OCI-M1 (cell line): ENCODE measurements around the gene ABHD10.

Experiments
- DNase-seq: peaks from one replicate; lab custom pipeline; 2025; lab: John Stamatoyannopoulos, UW

Gene ABHD10

GRCh38 chr3:111965484-111965883, 13.3 kb upstream of the ABHD10 start:
- no peak for DNase-seq

- no peak for DNase-seq
These were observed 11.8 kb upstream of the ABHD10 start for GRCh38 chr3:111967068-111967467.

- DNase-seq, result peak; percentile 89
These were observed 11.1 kb upstream of the ABHD10 start for GRCh38 chr3:111967651-111968274.

GRCh38 chr3:111968319-111969054, 10.3 kb upstream of the ABHD10 start:
- no peak for DNase-seq

- DNase-seq, result no peak
These were observed 8.4 kb upstream of the ABHD10 start for GRCh38 chr3:111970376-111970775.

GRCh38 chr3:111971533-111972130, 7.2 kb upstream of the ABHD10 start:
- DNase-seq, result no peak

GRCh38 chr3:111972891-111973290, 5.9 kb upstream of the ABHD10 start:
- no peak for DNase-seq

GRCh38 chr3:111975131-111975530, 3.7 kb upstream of the ABHD10 start:
- no peak for DNase-seq

- DNase-seq, result no peak
These were observed 2.6 kb upstream of the ABHD10 start for GRCh38 chr3:111976254-111976653.

- peak; percentile 77 for DNase-seq
These were observed 710 bp downstream of the ABHD10 start for GRCh38 chr3:111979434-111980038.

- DNase-seq, result no peak
These were observed 2.1 kb downstream of the ABHD10 start for GRCh38 chr3:111980716-111981456.

- no peak for DNase-seq
These were observed 2.6 kb downstream of the ABHD10 start for GRCh38 chr3:111981457-111981763.

GRCh38 chr3:111984636-111985298, 5.9 kb downstream of the ABHD10 start:
- no peak for DNase-seq

- no peak for DNase-seq
These were observed 8.0 kb downstream of the ABHD10 start for GRCh38 chr3:111986800-111987199.

- DNase-seq, result peak; percentile 67
These were observed 10.3 kb downstream of the ABHD10 start for GRCh38 chr3:111989061-111989678.

GRCh38 chr3:111993038-111993437, 14.2 kb downstream of the ABHD10 start:
- no peak for DNase-seq

- DNase-seq, result peak; percentile 6
These were observed 20.0 kb downstream of the ABHD10 start, which contains the start of gene TAGLN3 for GRCh38 chr3:111998636-111999483. Gene TAGLN3 (plus strand): TSS chr3:111998922. CDS start chr3:111999423, 501 bp downstream.

GRCh38 chr3:111999484-112000324, 20.9 kb downstream of the ABHD10 start:
- no peak for DNase-seq

GRCh38 chr3:112000367-112000771, 21.5 kb downstream of the ABHD10 start:
- no peak for DNase-seq
